Dedifferentiated amniotic fluid mesenchymal stem cell (primary cell): ENCODE results near the gene DMAC1.

ENCODE experiments used
- DNase-seq: peaks from one replicate; pipeline ENCODE4 v3.0.0-alpha.2; 2016; ENCODE audit errors: extremely low spot score

DMAC1 gene

DNA sequence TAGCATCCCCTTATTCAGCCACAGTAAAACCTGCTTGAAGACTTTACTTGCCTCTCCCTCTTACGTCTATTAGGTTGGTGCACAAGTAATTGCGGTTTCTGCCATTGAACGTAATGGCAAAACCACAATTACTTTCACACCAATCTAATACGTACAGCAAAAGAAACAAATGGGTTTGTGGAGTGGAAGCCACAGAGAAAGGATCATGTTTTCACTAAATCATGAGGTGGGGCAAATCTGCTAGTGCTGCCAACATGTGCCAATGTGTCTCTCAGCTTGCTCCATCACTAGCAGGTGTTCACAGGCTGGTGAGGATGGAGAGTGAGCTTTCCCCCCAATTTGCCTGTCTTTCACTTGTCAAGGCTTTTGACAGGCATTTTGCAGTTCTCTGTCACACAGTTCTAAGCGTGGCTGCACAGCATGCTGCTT, 15.9 kb downstream of the DMAC1 start:
- no peak for DNase-seq

DNA sequence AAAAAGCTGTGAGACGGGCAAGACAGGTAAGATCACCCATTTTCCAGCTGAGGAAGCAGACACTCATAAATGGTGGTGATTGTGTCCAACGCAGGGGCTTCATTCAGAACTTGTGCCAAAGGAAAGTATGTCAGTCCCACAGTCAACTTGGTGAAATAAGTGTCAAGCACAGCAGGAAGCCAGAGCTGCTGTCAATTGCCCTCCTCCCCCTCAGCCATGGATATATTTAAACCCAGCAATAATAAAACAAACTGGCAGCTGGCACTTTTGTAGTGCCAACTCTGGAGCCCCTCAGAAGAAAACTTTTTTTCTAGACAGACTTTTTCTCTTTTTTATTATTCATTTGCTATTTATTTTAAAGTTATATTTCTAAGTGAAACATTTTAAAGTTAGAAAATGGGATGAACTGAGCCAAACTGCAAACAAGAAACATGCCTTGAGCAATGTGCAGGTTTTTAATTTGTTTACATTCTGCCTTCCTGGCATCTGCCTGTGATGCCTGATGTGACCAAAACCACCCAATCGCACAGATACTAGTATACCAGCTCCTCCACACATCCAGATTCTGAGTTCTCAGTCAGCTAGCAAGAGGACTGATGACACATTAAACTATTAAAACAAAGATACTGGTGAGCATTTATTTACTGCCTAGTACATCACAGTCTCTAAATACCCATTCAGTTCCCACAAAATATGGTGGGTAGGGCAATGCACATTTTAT, 17.0 kb downstream of the DMAC1 start:
- no peak for DNase-seq

DNA sequence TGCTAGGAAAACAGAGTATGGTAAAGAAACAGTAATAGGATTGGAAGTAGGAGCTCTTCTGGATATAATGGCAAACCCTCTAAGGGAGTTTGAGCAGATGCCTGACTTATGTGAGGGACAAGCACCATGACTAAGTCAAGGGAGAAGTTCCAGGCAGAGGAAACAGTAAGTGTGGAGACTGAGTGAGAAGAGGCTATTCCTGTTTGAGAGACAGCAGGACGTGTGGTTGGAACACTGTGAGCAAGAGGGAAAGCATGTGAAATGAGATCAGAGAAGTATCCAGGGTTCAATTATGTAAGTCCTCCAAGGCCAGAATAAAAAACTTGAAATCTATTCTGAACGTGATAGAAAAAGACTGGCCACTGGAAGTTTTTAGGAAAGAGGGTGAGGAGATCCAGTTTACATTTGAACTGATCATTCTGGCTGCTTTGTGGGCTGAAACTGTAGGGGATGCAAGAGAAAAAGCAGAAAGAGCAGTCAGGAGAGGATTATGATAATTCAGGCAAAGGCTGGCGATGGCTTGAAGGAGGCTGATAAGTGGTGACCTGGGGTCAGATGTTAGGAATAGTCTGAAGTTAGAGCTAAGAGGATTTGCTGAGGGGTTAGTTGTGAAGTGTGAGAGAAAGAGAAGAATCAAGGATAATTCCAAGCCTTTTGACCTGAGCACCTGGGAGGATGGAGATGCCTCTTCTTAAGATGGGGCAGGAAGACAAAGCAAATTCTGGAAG, 19.2 kb downstream of the DMAC1 start:
- DNase-seq: no peak

- no peak for DNase-seq
These were observed 20.6 kb downstream of the DMAC1 start for GRCh38 chr9:7778851-7779600.

DNA sequence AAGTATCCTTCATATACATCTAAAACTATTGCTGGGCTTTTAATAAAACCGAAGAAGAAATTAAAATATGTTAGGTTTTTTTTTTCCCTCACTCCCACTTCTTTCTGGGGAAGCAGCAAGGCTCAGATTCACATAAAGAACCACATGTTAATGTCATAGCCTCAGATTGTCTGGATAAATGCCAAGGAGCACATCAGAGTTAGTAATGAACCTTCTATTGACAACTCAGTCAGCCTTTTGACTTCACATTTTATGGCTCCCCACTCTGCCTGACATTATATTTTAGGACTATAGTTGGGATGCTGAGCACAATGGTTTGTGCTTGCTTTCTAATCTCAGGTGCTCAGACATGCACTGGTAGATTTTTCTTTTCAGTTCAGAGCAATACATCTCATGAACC, 21.8 kb downstream of the DMAC1 start:
- no peak for DNase-seq

GRCh38 chr9:7770111-7770510, 29.5 kb downstream of the DMAC1 start:
- no peak for DNase-seq

DNA sequence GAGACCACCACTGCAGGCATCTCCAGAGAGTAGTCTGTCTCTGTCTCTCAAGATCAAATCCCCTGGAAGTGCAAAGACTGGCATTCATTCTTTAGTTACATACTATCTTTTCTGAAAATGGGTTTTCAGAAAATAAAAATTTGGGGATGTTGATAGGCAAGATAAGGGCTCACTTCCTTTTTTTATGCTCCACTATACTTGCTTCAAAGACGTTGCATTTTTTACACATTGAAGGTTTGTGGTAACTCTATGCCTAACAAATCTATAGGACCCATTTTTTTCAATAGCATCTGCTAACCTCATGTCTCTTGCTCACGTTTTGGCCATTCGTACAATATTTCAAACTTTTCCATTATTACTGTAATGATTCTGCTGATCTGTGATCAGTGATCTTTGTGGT, 37.0 kb downstream of the DMAC1 start:
- DNase-seq: no peak

- DNase-seq: no peak
These were observed 39.6 kb downstream of the DMAC1 start for GRCh38 chr9:7760014-7760415.

- DNase-seq: no peak
These were observed 43.5 kb downstream of the DMAC1 start for GRCh38 chr9:7756088-7756487.

DNA sequence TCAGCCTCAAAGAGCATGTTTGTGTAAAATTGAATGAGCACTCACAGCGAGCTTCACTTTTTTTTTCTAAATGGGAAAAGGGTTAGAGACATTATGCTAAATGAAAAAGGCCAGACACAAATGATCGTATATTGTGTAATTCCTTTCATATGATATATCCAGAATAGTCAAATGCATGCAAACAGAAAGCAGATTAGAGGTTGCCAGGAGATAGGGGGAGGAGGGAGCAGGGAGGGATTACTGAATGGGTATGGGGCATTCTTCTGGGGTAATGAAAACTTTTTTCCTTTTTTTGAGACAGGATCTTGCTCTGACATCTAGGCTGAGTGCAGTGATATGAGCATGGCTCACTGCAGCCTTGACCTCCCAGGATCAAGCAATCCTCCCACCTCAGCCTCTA, 47.1 kb downstream of the DMAC1 start:
- DNase-seq: no peak
